GM23248 (cell line): ENCODE results near the gene GMEB2. TPM values are rescaled to one million over a fixed set of nuclear protein-coding genes. Genes with fewer than 3 reads are reported as not detected.

Source experiments
- DNase-seq: peaks from one replicate; pipeline ENCODE4 v3.0.0-alpha.2; 2015
- H2AFZ ChIP-seq: fragments of 200-600 bp; sonication (generic); 2 replicates; pipeline ENCODE4 v1.6.1; 2016; ENCODE audit warnings: antibody characterized with exemption
- H3F3A ChIP-seq: fragments of 200-600 bp; sonication (generic); 2 replicates; pipeline ENCODE4 v1.6.1; 2016; ENCODE audit warnings: mild to moderate bottlenecking, antibody characterized with exemption, mixed run types; ENCODE audit not compliant: insufficient read depth
- H3K27ac ChIP-seq: fragments of 200-600 bp; sonication (generic); 2 replicates; pipeline ENCODE4 v1.5.1; 2016; ENCODE audit warnings: mild to moderate bottlenecking
- H3K27me3 ChIP-seq: fragments of 200-600 bp; sonication (generic); replicated peaks from 2 replicates; pipeline ENCODE4 v1.6.1; 2016; ENCODE audit warnings: mild to moderate bottlenecking; ENCODE audit not compliant: insufficient read depth
- H3K36me3 ChIP-seq: fragments of 200-600 bp; sonication (generic); 2 replicates; pipeline ENCODE4 v1.6.1; 2016; ENCODE audit warnings: low read depth, mild to moderate bottlenecking
- H3K4me1 ChIP-seq: fragments of 200-600 bp; sonication (generic); 2 replicates; pipeline ENCODE4 v1.6.1; 2016; ENCODE audit warnings: mild to moderate bottlenecking; ENCODE audit not compliant: insufficient read depth
- H3K4me2 ChIP-seq: fragments of 200-600 bp; sonication (generic); one replicate; pipeline ENCODE4 v1.6.1; 2016; ENCODE audit warnings: mild to moderate bottlenecking; ENCODE audit not compliant: unreplicated experiment
- H3K4me3 ChIP-seq: fragments of 200-600 bp; sonication (generic); 2 replicates; pipeline ENCODE4 v1.5.1; 2016; ENCODE audit warnings: mild to moderate bottlenecking
- H3K79me2 ChIP-seq: fragments of 200-600 bp; sonication (generic); 2 replicates; pipeline ENCODE4 v1.6.1; 2016; ENCODE audit warnings: mild to moderate bottlenecking; ENCODE audit not compliant: insufficient read depth
- H3K9ac ChIP-seq: fragments of 200-600 bp; sonication (generic); 2 replicates; pipeline ENCODE4 v1.6.1; 2016; ENCODE audit warnings: mild to moderate bottlenecking
- H3K9me2 ChIP-seq: fragments of 200-600 bp; sonication (generic); 2 replicates; pipeline ENCODE4 v1.6.1; 2016; ENCODE audit warnings: mixed run types, mild to moderate bottlenecking, moderate library complexity; ENCODE audit not compliant: insufficient read depth
- H3K9me3 ChIP-seq: fragments of 200-600 bp; sonication (generic); one replicate; pipeline ENCODE4 v1.6.1; 2017; ENCODE audit warnings: low read depth
- H4K20me1 ChIP-seq: fragments of 200-600 bp; sonication (generic); 2 replicates; pipeline ENCODE4 v1.6.0; 2016; ENCODE audit not compliant: insufficient read depth
- EZH2 ChIP-seq: fragments of 200-600 bp; sonication (generic); IDR thresholded peaks from 2 replicates; pipeline ENCODE4 v1.6.1; 2018; ENCODE audit warnings: antibody characterized with exemption, mild to moderate bottlenecking; ENCODE audit not compliant: insufficient read depth, poor library complexity, severe bottlenecking
- EZH2phosphoT487 ChIP-seq: fragments of 200-600 bp; sonication (generic); IDR thresholded peaks from 2 replicates; pipeline ENCODE4 v1.6.1; 2018; ENCODE audit warnings: antibody characterized with exemption, moderate library complexity, mild to moderate bottlenecking, low read depth; ENCODE audit not compliant: insufficient read depth
- WGBS, 2 experiments: methylation state at CpG; one replicate each; pipeline ENCODE4 v1.1.6; 2015 to 2017; ENCODE audit warnings: low lambda C conversion rate in 2 of 2, low coverage in 1 of 2; ENCODE audit errors: missing lambda C conversion rate in 2 of 2; 5-methylcytosine and 5-hydroxymethylcytosine counted together
- in situ Hi-C: fragments of 300-500 bp; cut with MboI; formaldehyde crosslinking; loops from 2 replicates; pipeline ENCODE4 v1.15.0; 2020
- polyA plus RNA-seq: library from polyadenylated mRNA; unstranded; fragments of >200 nt; fragmentation: Nextera tagmentation; extraction: Ambion mirVana; gene quantifications from 2 replicates; pipeline ENCODE4 v1.2.1, GENCODE V29; 2016
- total RNA-seq: library from RNA; depleted of rRNA; stranded (reverse); fragments of >200 nt; shearing (Covaris generic); gene quantifications from 2 replicates; pipeline ENCODE4 v1.2.3, GENCODE V29; 2014

GMEB2 gene
- total and polyA plus RNA-seq, 2 experiments from 2014 or later, result 7.8 to 13.6 TPM

DNA sequence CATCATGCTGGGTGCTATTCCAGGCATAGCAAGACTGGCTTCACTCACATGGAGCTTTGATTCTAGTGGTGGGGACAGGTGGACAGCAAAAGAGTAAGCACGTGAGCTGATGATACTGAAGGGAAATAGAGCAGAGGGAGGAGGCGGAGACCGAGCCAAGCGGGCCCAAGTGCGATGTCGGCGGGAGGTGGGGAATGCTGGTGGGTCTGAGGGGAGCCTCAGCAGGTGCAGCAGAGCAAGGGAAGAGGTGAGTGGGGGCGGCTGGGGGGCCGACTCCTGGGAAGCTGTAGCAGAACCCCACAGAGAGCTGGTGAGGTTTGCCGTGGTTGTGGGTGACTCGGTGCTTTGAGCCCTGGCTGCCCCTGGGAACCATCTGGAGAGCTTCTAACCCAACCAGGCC, 41.5 kb upstream of the GMEB2 start:
- H3K36me3 ChIP-seq, result no peaks in the 10 kb centered on the region; the same call in 1 of the 2 replicates
- no peak overlapping the region for H3K4me3 ChIP-seq
- no peak overlapping the region for H3K4me2 ChIP-seq
- H4K20me1 ChIP-seq, result no peaks in the 10 kb centered on the region
- H2AFZ ChIP-seq, result no peak overlapping the region
- no peak for DNase-seq
- TF ChIP-seq EZH2phosphoT487 (no peak), EZH2 (no peak)
- peaks cover 13% of the 10 kb centered on the region for H3K79me2 ChIP-seq
- H3K9me2 ChIP-seq, result no peaks in the 10 kb centered on the region
- no peak overlapping the region for H3K27ac ChIP-seq
- H3K9me3 ChIP-seq, result no peaks in the 10 kb centered on the region
- 92 to 93% methylated on average over 11 of the region's 11 CpGs for WGBS, 2 experiments
- in situ Hi-C loops, result no loop called here
- H3K4me1 ChIP-seq, result no peaks in the 10 kb centered on the region
- H3K27me3 ChIP-seq, result no peaks in the 10 kb centered on the region
- no peaks in the 10 kb centered on the region for H3F3A ChIP-seq
- no peak overlapping the region for H3K9ac ChIP-seq

DNA sequence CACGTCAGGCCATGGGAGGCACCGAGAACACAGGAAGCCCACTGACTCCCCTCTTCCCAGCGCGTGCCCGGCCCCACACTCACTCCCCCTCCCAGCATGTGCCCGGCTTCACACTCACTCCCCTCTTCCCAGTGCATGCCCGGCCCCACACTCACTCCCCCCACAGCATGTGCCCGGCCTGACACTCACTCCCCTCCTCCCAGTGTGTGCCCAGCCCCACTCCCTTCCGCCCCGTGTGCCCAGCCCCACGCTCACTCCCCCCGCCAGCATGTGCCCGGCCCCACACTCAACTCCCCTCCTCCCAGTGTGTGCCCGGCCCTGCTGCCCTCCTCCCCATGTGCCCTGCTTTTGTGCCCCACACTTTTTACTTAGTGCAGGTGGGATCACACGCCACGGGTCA, 41.0 kb upstream of the GMEB2 start:
- in situ Hi-C loops, result no loop called here
- no peaks in the 10 kb centered on the region for H4K20me1 ChIP-seq
- 87 to 97% methylated on average over 4 to 16 of the region's 16 CpGs for WGBS, 2 experiments
- peaks cover 15% of the 10 kb centered on the region for H3K79me2 ChIP-seq
- TF ChIP-seq EZH2phosphoT487, result no peak
- TF ChIP-seq EZH2, result no peak
- DNase-seq, result no peak
- H3K9ac ChIP-seq, result no peak overlapping the region
- H3K4me1 ChIP-seq, result no peaks in the 10 kb centered on the region
- no peak overlapping the region for H3K4me3 ChIP-seq
- no peaks in the 10 kb centered on the region for H3K9me2 ChIP-seq
- no peaks in the 10 kb centered on the region for H3K27me3 ChIP-seq
- H3K9me3 ChIP-seq, result no peaks in the 10 kb centered on the region
- no peak overlapping the region for H3K4me2 ChIP-seq
- H3K36me3 ChIP-seq, result no peaks in the 10 kb centered on the region; the same call in 1 of the 2 replicates
- H3K27ac ChIP-seq, result no peak overlapping the region
- H3F3A ChIP-seq, result no peaks in the 10 kb centered on the region
- no peak overlapping the region for H2AFZ ChIP-seq

DNA sequence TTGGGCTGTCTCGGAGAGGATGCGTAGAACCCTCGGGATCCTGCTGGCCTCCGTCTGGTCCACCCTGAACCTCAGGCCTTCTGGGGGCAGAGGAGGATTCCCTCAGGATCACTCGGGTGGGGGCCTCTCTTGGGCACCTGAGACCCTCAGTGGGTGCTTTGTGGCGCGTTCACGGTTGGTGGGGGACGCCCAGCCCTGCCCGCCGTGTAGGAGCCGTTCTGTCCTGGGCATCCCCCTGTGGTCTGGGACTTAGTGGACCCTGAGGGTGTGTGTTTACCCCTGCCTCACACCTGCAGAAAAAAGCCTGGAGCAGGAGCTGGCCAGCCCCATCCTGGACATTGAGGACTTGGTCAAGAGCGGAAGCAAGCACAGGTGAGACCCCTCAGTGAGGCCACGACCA, 38.8 kb upstream of the GMEB2 start:
- no peaks in the 10 kb centered on the region for H3K27me3 ChIP-seq
- no peak overlapping the region for H3K4me3 ChIP-seq
- H4K20me1 ChIP-seq, result no peaks in the 10 kb centered on the region
- peaks cover 36% of the 10 kb centered on the region for H3K79me2 ChIP-seq
- H3K9me2 ChIP-seq, result no peaks in the 10 kb centered on the region
- no peak overlapping the region for H3K27ac ChIP-seq
- WGBS, 2 experiments, result 93 to 95% methylated on average over 14 of the region's 14 CpGs
- no peak for TF ChIP-seq EZH2
- TF ChIP-seq EZH2phosphoT487, result no peak
- no peak for DNase-seq
- no peaks in the 10 kb centered on the region for H3K9me3 ChIP-seq
- H3K4me1 ChIP-seq, result no peaks in the 10 kb centered on the region
- H3F3A ChIP-seq, result no peaks in the 10 kb centered on the region
- no peak overlapping the region for H2AFZ ChIP-seq
- in situ Hi-C loops, result no loop called here
- no peak overlapping the region for H3K4me2 ChIP-seq
- no peaks in the 10 kb centered on the region; the same call in 1 of the 2 replicates for H3K36me3 ChIP-seq
- no peak overlapping the region for H3K9ac ChIP-seq

DNA sequence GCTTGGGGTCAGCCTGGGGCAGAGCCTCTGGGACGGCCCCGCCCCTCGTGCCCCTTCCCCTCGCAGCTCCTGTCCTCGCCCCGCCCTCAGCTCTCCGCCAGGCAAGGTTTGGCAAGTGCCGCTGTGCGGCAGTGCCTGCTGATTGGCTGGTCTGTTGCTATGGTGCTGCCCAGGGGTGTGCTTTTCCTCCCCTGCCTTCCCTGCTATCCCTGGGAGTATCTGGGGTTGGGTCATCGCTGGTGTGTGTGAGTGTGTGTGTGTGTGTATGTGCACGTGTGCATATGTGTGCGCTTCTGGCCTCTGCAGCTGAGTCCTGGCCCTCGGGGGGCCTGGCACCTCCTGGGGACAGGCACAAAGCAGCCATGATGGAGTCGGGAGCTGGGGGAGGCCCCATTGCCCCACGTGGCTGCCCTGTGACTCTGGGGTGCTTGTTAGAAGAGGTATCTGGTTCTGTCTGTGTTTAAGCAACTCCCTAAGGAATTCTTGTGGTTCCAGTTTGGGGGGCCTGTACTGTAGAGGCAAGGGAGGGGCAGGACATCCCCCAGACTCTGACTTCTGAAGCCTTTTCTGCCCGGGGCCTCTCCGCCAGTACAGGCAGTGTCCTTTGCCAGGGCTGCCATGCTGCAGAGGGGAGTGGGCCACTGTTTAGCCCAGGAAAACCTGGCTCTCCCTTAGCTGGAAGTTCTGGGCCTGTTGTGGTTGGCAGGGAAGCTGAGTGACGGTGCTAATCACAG, 38.1 kb upstream of the GMEB2 start:
- H3K4me2 ChIP-seq, result no peak overlapping the region
- TF ChIP-seq EZH2phosphoT487, result no peak
- TF ChIP-seq EZH2, result no peak
- H3K9me3 ChIP-seq, result no peaks in the 10 kb centered on the region
- no peak overlapping the region for H3K4me3 ChIP-seq
- H3K27me3 ChIP-seq, result no peaks in the 10 kb centered on the region
- no peaks in the 10 kb centered on the region for H3F3A ChIP-seq
- peaks cover 43% of the 10 kb centered on the region for H3K79me2 ChIP-seq
- H3K9me2 ChIP-seq, result no peaks in the 10 kb centered on the region
- in situ Hi-C loops, result no loop called here
- WGBS, 2 experiments, result 82 to 88% methylated on average over 18 of the region's 18 CpGs
- DNase-seq, result no peak
- H3K36me3 ChIP-seq, result no peaks in the 10 kb centered on the region; the same call in 1 of the 2 replicates
- no peak overlapping the region for H3K27ac ChIP-seq
- H3K4me1 ChIP-seq, result no peaks in the 10 kb centered on the region
- no peaks in the 10 kb centered on the region for H4K20me1 ChIP-seq
- no peak overlapping the region for H2AFZ ChIP-seq
- H3K9ac ChIP-seq, result no peak overlapping the region
